Measurements from ENCODE around the gene UBXN4.

Gene UBXN4

DNA sequence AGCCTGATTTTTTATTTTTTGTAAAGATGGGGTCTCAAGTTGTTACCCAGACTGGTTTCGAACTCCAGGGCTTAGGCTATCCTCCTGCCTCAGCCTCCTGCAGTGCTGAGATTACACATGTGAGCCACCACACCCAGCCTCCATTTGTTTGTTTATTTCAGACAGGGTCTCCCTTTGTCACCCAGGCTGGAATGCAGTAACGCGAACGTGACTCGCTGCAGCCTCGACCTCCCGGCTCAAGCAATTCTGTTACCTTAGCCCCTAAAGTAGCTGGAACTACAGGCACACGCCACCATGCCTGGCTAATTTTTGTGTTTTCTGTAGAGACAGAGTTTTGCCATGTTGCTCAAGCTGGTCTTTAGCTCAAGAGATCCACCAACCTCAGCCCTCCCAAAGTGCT, 27.2 kb downstream of the UBXN4 start:
- Histone ChIP-seq H3K36me3 (ENCODE audit: insufficient read depth, low read length) (peaks cover 86% of the 10 kb centered on the region), H3F3A (ENCODE audit: low read depth) (no peaks in the 10 kb centered on the region)

DNA sequence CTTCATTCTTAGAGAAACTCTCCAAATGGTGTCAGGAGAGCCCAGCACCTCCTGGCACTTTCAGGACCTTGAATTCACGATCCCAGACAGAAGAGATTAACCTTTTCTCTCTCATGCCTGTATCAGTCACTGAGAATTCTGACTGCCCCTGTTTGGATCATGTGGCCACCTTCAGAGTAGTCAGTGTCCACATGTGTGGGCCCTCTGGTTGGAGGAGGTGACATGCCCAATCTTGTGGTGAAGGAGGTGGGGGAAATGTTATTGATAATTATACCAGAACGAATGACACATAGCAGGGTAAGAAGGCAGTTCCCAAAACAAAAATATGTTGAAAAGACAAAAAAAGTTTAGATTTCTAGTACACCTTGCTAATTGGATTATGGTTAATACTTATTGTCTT, 31.7 kb downstream of the UBXN4 start:
- H3K36me3 ChIP-seq (ENCODE audit: insufficient read depth, low read length) = peaks cover 96% of the 10 kb centered on the region

More for the DNA sequence above, 27.2 kb downstream of the UBXN4 start:
- no peak overlapping the region for H3K4me2 ChIP-seq (ENCODE audit: low read depth, low read length, poor library complexity, severe bottlenecking)
- H3K9ac ChIP-seq (ENCODE audit: low read depth, low read length, poor library complexity, severe bottlenecking) = no peak overlapping the region
- peaks cover 5% of the 10 kb centered on the region; the same call in 1 of the 2 replicates for H3K79me2 ChIP-seq (ENCODE audit: insufficient read depth, low read length)
- no peak overlapping the region for H2AFZ ChIP-seq (ENCODE audit: low read length)
- no peaks in the 10 kb centered on the region for H3K9me3 ChIP-seq (ENCODE audit: insufficient read depth, low read depth, low read length)
- H4K20me1 ChIP-seq (ENCODE audit: insufficient read depth, low read length, poor library complexity, severe bottlenecking) = no peaks in the 10 kb centered on the region
- no peak overlapping the region for H3K4me3 ChIP-seq (ENCODE audit: low read length, poor library complexity, severe bottlenecking)
- TF ChIP-seq, protein P1, sequence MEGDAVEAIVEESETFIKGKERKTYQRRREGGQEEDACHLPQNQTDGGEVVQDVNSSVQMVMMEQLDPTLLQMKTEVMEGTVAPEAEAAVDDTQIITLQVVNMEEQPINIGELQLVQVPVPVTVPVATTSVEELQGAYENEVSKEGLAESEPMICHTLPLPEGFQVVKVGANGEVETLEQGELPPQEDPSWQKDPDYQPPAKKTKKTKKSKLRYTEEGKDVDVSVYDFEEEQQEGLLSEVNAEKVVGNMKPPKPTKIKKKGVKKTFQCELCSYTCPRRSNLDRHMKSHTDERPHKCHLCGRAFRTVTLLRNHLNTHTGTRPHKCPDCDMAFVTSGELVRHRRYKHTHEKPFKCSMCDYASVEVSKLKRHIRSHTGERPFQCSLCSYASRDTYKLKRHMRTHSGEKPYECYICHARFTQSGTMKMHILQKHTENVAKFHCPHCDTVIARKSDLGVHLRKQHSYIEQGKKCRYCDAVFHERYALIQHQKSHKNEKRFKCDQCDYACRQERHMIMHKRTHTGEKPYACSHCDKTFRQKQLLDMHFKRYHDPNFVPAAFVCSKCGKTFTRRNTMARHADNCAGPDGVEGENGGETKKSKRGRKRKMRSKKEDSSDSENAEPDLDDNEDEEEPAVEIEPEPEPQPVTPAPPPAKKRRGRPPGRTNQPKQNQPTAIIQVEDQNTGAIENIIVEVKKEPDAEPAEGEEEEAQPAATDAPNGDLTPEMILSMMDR (conservative IDR thresholded peaks at IDR 0.05; ENCODE audit: low read length) = no peak
- TF ChIP-seq EZH2phosphoT487 (IDR thresholded peaks at IDR 0.05; ENCODE audit: borderline replicate concordance) = no peak
- no peaks in the 10 kb centered on the region for H3K27me3 ChIP-seq (ENCODE audit: insufficient read depth, low read length, poor library complexity, severe bottlenecking)
- H3K4me1 ChIP-seq (ENCODE audit: insufficient read depth, low read length, poor library complexity, severe bottlenecking) = no peaks in the 10 kb centered on the region
- no peaks in the 10 kb centered on the region for H3K9me2 ChIP-seq (replicated peaks; ENCODE audit: low read depth, low read length)

DNA sequence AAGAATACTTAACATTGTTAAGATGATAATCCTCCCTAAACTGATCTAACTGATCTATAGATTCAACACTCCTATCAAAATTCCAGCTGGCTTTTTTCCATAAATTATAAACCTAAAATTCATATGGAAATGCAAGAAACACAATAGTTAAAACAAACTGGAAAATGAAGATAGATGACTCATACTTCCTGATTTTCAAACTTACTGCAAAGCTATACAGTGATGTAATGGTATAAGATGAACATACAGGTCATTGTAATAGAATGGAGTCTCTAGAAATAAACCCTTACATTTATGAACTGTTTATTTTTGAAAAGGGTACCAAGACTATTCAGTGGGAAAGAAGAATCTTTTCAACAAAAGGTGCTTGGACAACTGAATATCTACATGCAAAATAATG, 32.3 kb downstream of the UBXN4 start:
- H3K4me2 ChIP-seq (ENCODE audit: low read depth, low read length, poor library complexity, severe bottlenecking) = no peak overlapping the region
- no peaks in the 10 kb centered on the region for H4K20me1 ChIP-seq (ENCODE audit: insufficient read depth, low read length, poor library complexity, severe bottlenecking)
- H3K79me2 ChIP-seq (ENCODE audit: insufficient read depth, low read length) = no peaks in the 10 kb centered on the region
- H3F3A ChIP-seq (ENCODE audit: low read depth) = no peaks in the 10 kb centered on the region
- no peaks in the 10 kb centered on the region for H3K9me2 ChIP-seq (replicated peaks; ENCODE audit: low read depth, low read length)
- no peak overlapping the region for H3K9ac ChIP-seq (ENCODE audit: low read depth, low read length, poor library complexity, severe bottlenecking)
- H3K4me3 ChIP-seq (ENCODE audit: low read length, poor library complexity, severe bottlenecking) = no peak overlapping the region
- H3K4me1 ChIP-seq (ENCODE audit: insufficient read depth, low read length, poor library complexity, severe bottlenecking) = no peaks in the 10 kb centered on the region
- H2AFZ ChIP-seq (ENCODE audit: low read length) = no peak overlapping the region
- no peaks in the 10 kb centered on the region for H3K27me3 ChIP-seq (ENCODE audit: insufficient read depth, low read length, poor library complexity, severe bottlenecking)
- H3K9me3 ChIP-seq (ENCODE audit: insufficient read depth, low read depth, low read length) = no peaks in the 10 kb centered on the region
- H3K36me3 ChIP-seq (ENCODE audit: insufficient read depth, low read length) = peaks cover 96% of the 10 kb centered on the region
- TF ChIP-seq EZH2phosphoT487 (IDR thresholded peaks at IDR 0.05; ENCODE audit: borderline replicate concordance) = no peak
- TF ChIP-seq, protein P1 (conservative IDR thresholded peaks at IDR 0.05; ENCODE audit: low read length) = no peak

More for the DNA sequence above, 31.7 kb downstream of the UBXN4 start:
- no peaks in the 10 kb centered on the region for H4K20me1 ChIP-seq (ENCODE audit: insufficient read depth, low read length, poor library complexity, severe bottlenecking)
- H3F3A ChIP-seq (ENCODE audit: low read depth) = no peaks in the 10 kb centered on the region
- H3K27me3 ChIP-seq (ENCODE audit: insufficient read depth, low read length, poor library complexity, severe bottlenecking) = no peaks in the 10 kb centered on the region
- H3K79me2 ChIP-seq (ENCODE audit: insufficient read depth, low read length) = no peaks in the 10 kb centered on the region
- no peaks in the 10 kb centered on the region for H3K9me3 ChIP-seq (ENCODE audit: insufficient read depth, low read depth, low read length)
- H3K4me3 ChIP-seq (ENCODE audit: low read length, poor library complexity, severe bottlenecking) = no peak overlapping the region
- no peaks in the 10 kb centered on the region for H3K4me1 ChIP-seq (ENCODE audit: insufficient read depth, low read length, poor library complexity, severe bottlenecking)
- H3K4me2 ChIP-seq (ENCODE audit: low read depth, low read length, poor library complexity, severe bottlenecking) = no peak overlapping the region
- no peak overlapping the region for H3K9ac ChIP-seq (ENCODE audit: low read depth, low read length, poor library complexity, severe bottlenecking)
- no peak overlapping the region for H2AFZ ChIP-seq (ENCODE audit: low read length)
- no peaks in the 10 kb centered on the region for H3K9me2 ChIP-seq (replicated peaks; ENCODE audit: low read depth, low read length)
- TF ChIP-seq, protein P1 (conservative IDR thresholded peaks at IDR 0.05; ENCODE audit: low read length) = no peak
- TF ChIP-seq EZH2phosphoT487 (IDR thresholded peaks at IDR 0.05; ENCODE audit: borderline replicate concordance) = no peak

Measured in Loucy (cell line).